Measurements from ENCODE around the gene GRK5.

GRCh38 chr10:119502618-119503155 lies 295.3 kb downstream of the GRK5 start:
- no peak for TF ChIP-seq POLR2AphosphoS5 (IDR thresholded peaks at IDR 0.05)
- no peak for TF ChIP-seq CTCF (IDR thresholded peaks at IDR 0.05)
